GM18498 (cell line): ENCODE results near the gene RGS9.
"Not testable (repeated sequence)": the region's sequence is repeated elsewhere in the genome, so short reads cannot be mapped to it uniquely, and the experiment has no call there.

Experiments used
- ATAC-seq: cut with Tn5 transposase; IDR thresholded peaks from one replicate; pipeline ENCODE4 v1.9.1; 2021; ENCODE audit warnings: mild to moderate bottlenecking, moderate library complexity; ENCODE audit not compliant: unreplicated experiment

The RGS9 gene

GRCh38 chr17:65204001-65204400 lies 66.8 kb downstream of the RGS9 start:
- no peak for ATAC-seq

- ATAC-seq: no peak
Measured at GRCh38 chr17:65205655-65206054, 68.5 kb downstream of the RGS9 start.

GRCh38 chr17:65207448-65207847 lies 70.3 kb downstream of the RGS9 start:
- ATAC-seq: not testable (repeated sequence)

- ATAC-seq: no peak
Measured at GRCh38 chr17:65208717-65209116, 71.5 kb downstream of the RGS9 start.

- no peak for ATAC-seq
Measured at GRCh38 chr17:65218261-65218660, 81.1 kb downstream of the RGS9 start.

- no peak for ATAC-seq
Measured at GRCh38 chr17:65219124-65219523, 82.0 kb downstream of the RGS9 start.

GRCh38 chr17:65219707-65220106 lies 82.5 kb downstream of the RGS9 start:
- ATAC-seq: no peak

- no peak for ATAC-seq
Measured at GRCh38 chr17:65220732-65221131, 83.6 kb downstream of the RGS9 start.

- ATAC-seq: no peak
Measured at GRCh38 chr17:65222214-65222738, 85.1 kb downstream of the RGS9 start.

- ATAC-seq: no peak
Measured at GRCh38 chr17:65225061-65225460, 87.9 kb downstream of the RGS9 start.

- ATAC-seq: no peak
Measured at GRCh38 chr17:65226227-65226626, 89.1 kb downstream of the RGS9 start.

- no peak for ATAC-seq
Measured at GRCh38 chr17:65227637-65228036, 90.5 kb downstream of the RGS9 start.

GRCh38 chr17:65228287-65228686 lies 91.1 kb downstream of the RGS9 start:
- ATAC-seq: no peak

GRCh38 chr17:65228734-65229620 lies 91.8 kb downstream of the RGS9 start:
- ATAC-seq: peak; percentile 63

- ATAC-seq: no peak
Measured at GRCh38 chr17:65229621-65229995, 92.4 kb downstream of the RGS9 start.

- ATAC-seq: no peak
Measured at GRCh38 chr17:65230040-65230439, 92.9 kb downstream of the RGS9 start.

- ATAC-seq: no peak
Measured at GRCh38 chr17:65231086-65231485, 93.9 kb downstream of the RGS9 start.

GRCh38 chr17:65231662-65232335 lies 94.6 kb downstream of the RGS9 start:
- no peak for ATAC-seq

GRCh38 chr17:65235284-65235683 lies 98.1 kb downstream of the RGS9 start:
- no peak for ATAC-seq

- ATAC-seq: no peak
Measured at GRCh38 chr17:65236321-65236720, 99.2 kb downstream of the RGS9 start.

GRCh38 chr17:65243838-65244625 lies 106.9 kb downstream of the RGS9 start:
- no peak for ATAC-seq
